CD14-positive monocyte (primary cell): ENCODE data around the gene RPS27A. TPM values are rescaled to one million over a fixed set of nuclear protein-coding genes. Genes with fewer than 3 reads are reported as not detected.

Experiments used
- DNase-seq, 3 donors: peaks; one replicate each; pipeline ENCODE4 v3.0.0-alpha.2; 2011 to 2022
- H2AFZ ChIP-seq: 2 replicates; pipeline ENCODE4 v1.6.0; 2012; ENCODE audit warnings: mild to moderate bottlenecking, low read depth, low read length, inconsistent platforms; ENCODE audit not compliant: insufficient read depth, poor library complexity, severe bottlenecking
- H3K27ac ChIP-seq, 2 donors: 1 replicate in 1 of 2; 2 replicates in 1 of 2; pipeline ENCODE4 v1.5.1; 2012 to 2013; ENCODE audit warnings: low read length in 2 of 2, control low read depth in 1 of 2, inconsistent platforms in 1 of 2, low read depth in 1 of 2, mild to moderate bottlenecking in 1 of 2
- H3K27me3 ChIP-seq, 2 donors: one replicate each; pipeline versions ENCODE4 v1.6.0 to v1.6.1; 2011 to 2013; ENCODE audit warnings: low read length in 2 of 2; ENCODE audit not compliant: control insufficient read depth in 2 of 2, insufficient read depth in 2 of 2
- H3K36me3 ChIP-seq, 2 donors: replicated peaks in 1 of 2; 1 replicate in 1 of 2; 2 replicates in 1 of 2; pipeline versions ENCODE4 v1.5.1 to v1.6.1; 2012 to 2013; ENCODE audit warnings: low read length in 2 of 2, control low read depth in 1 of 2, inconsistent platforms in 1 of 2, mild to moderate bottlenecking in 1 of 2; ENCODE audit not compliant: insufficient read depth in 2 of 2, control insufficient read depth in 1 of 2
- H3K4me1 ChIP-seq, 2 donors: 1 replicate in 1 of 2; 2 replicates in 1 of 2; pipeline versions ENCODE4 v1.5.1 to v1.6.1; 2012 to 2013; ENCODE audit warnings: low read length in 2 of 2, control low read depth in 1 of 2, inconsistent platforms in 1 of 2, mild to moderate bottlenecking in 1 of 2, moderate library complexity in 1 of 2; ENCODE audit not compliant: insufficient read depth in 2 of 2, control insufficient read depth in 1 of 2
- H3K4me2 ChIP-seq: replicated peaks from 2 replicates; pipeline ENCODE3; 2012; ENCODE audit warnings: low read length, moderate library complexity, mild to moderate bottlenecking; ENCODE audit not compliant: poor library complexity, severe bottlenecking; ENCODE audit errors: extremely low read depth
- H3K4me3 ChIP-seq, 3 experiments: fragments of 200-600 bp in 1 of 3; sonication (generic) in 1 of 3; replicated peaks in 1 of 3; 1 replicate in 2 of 3; 2 replicates in 1 of 3; pipeline ENCODE4 v1.5.1; 2011 to 2013; ENCODE audit warnings: low read length in 3 of 3, mild to moderate bottlenecking in 3 of 3, control low read depth in 2 of 3, low read depth in 2 of 3, inconsistent platforms in 1 of 3, moderate library complexity in 1 of 3
- H3K79me2 ChIP-seq: 2 replicates; pipeline ENCODE4 v1.6.0; 2012; ENCODE audit warnings: mild to moderate bottlenecking, control low read depth, inconsistent platforms, low read length, moderate library complexity; ENCODE audit not compliant: insufficient read depth
- H3K9ac ChIP-seq: 2 replicates; pipeline ENCODE4 v1.6.0; 2017; ENCODE audit warnings: low read length, mild to moderate bottlenecking; ENCODE audit not compliant: insufficient read depth, poor library complexity, severe bottlenecking
- H3K9me3 ChIP-seq, 2 donors: replicated peaks in 1 of 2; 1 replicate in 1 of 2; 2 replicates in 1 of 2; pipeline versions ENCODE4 v1.5.1 to v1.6.1; 2012 to 2013; ENCODE audit warnings: low read length in 2 of 2, control low read depth in 1 of 2; ENCODE audit not compliant: control insufficient read depth in 1 of 2, insufficient read depth in 1 of 2
- H4K20me1 ChIP-seq: 2 replicates; pipeline ENCODE4 v1.6.0; 2012; ENCODE audit warnings: mild to moderate bottlenecking, low read length, control low read depth, moderate library complexity; ENCODE audit not compliant: insufficient read depth
- H3K27ac Mint-ChIP-seq, 7 donors: one replicate each; pipeline ENCODE4 v1.8.0; 2020; ENCODE audit warnings: mild to moderate bottlenecking in 7 of 7, mixed read lengths in 7 of 7, moderate library complexity in 6 of 7, inconsistent platforms in 2 of 7
- H3K27me3 Mint-ChIP-seq, 3 donors: one replicate each; pipeline ENCODE4 v1.8.0; 2021 to 2022; ENCODE audit warnings: low read depth in 3 of 3, mild to moderate bottlenecking in 3 of 3, mixed read lengths in 3 of 3, moderate library complexity in 3 of 3, inconsistent platforms in 1 of 3
- H3K36me3 Mint-ChIP-seq, 2 donors: one replicate each; pipeline ENCODE4 v1.8.0; 2020; ENCODE audit warnings: mixed read lengths in 2 of 2, inconsistent platforms in 1 of 2, mild to moderate bottlenecking in 1 of 2
- H3K4me1 Mint-ChIP-seq: one replicate; pipeline ENCODE4 v1.8.0; 2020; ENCODE audit warnings: mild to moderate bottlenecking, mixed read lengths
- H3K4me3 Mint-ChIP-seq, 2 donors: one replicate each; pipeline ENCODE4 v1.8.0; 2020; ENCODE audit warnings: mild to moderate bottlenecking in 2 of 2, mixed read lengths in 2 of 2, moderate library complexity in 1 of 2
- H3K9me3 Mint-ChIP-seq, 7 donors: one replicate each; pipeline ENCODE4 v1.8.0; 2020 to 2022; ENCODE audit warnings: mixed read lengths in 7 of 7, mild to moderate bottlenecking in 6 of 7, moderate library complexity in 6 of 7, inconsistent platforms in 2 of 7
- CTCF ChIP-seq: fragments of 200-600 bp; IDR thresholded peaks from one replicate; pipeline ENCODE4 v1.8.0; 2022; ENCODE audit warnings: antibody characterized with exemption, mild to moderate bottlenecking
- WGBS: methylation state at CpG from one replicate; pipeline ENCODE4 v1.1.5; 2013; ENCODE audit warnings: missing lambda C conversion rate; ENCODE audit not compliant: insufficient coverage; 5-methylcytosine and 5-hydroxymethylcytosine counted together
- intact Hi-C, 2 donors: fragments of 100-400 bp; cut with micrococcal nuclease; formaldehyde crosslinking; loops; one replicate each; pipeline versions ENCODE4 v1.15.0 to v1.15.1; 2023
- polyA plus RNA-seq, 3 donors: library from polyadenylated mRNA; depleted of rRNA in 1 of 3; unstranded in 2 of 3; stranded (reverse) in 1 of 3; fragments of 300-500 nt in 2 of 3; fragments of >200 nt in 1 of 3; fragmentation: Illumina TruSeq in 2 of 3; gene quantifications; 1 replicate in 2 of 3; 2 replicates in 1 of 3; pipeline ENCODE4 v1.2.3, GENCODE V29; 2012 to 2021

The RPS27A gene
- polyA plus RNA-seq, 3 donors = 785 to 1,452 (median 967) TPM

GRCh38 chr2:55242617-55243016, 10.1 kb downstream of the RPS27A start:
- Mint-ChIP-seq H3K36me3 (peaks cover 48 to 83% of the 10 kb centered on the region in 2 donors), H3K4me1 (no peaks in the 10 kb centered on the region), H3K4me3 (no peak overlapping the region), H3K27ac (no peak overlapping the region), H3K27me3 (no peaks in the 10 kb centered on the region), H3K9me3 (no peaks in the 10 kb centered on the region)
- Histone ChIP-seq H3K36me3 (peaks cover 51 to 85% of the 10 kb centered on the region in 2 donors), H3K27ac (no peak overlapping the region), H3K4me2 (no peak overlapping the region), H3K4me1 (no peaks in the 10 kb centered on the region), H3K79me2 (no peaks in the 10 kb centered on the region), H3K9ac (no peak overlapping the region), H2AFZ (no peak overlapping the region), H4K20me1 (no peaks in the 10 kb centered on the region), H3K27me3 (no peaks in the 10 kb centered on the region), H3K4me3 (no peak overlapping the region), H3K9me3 (no peaks in the 10 kb centered on the region)
- DNase-seq = no peak
- no CpG with 5 or more reads among the region's 1 CpG for WGBS
- intact Hi-C loops = no loop called here
- TF ChIP-seq CTCF = no peak

GRCh38 chr2:55245411-55245810, 12.9 kb downstream of the RPS27A start:
- Mint-ChIP-seq H3K27ac (peak overlapping the region in 1 of 7 donors; percentile 69), H3K4me3 (no peak overlapping the region), H3K36me3 (peaks cover 52 to 84% of the 10 kb centered on the region in 2 donors), H3K4me1 (no peaks in the 10 kb centered on the region), H3K9me3 (no peaks in the 10 kb centered on the region), H3K27me3 (no peaks in the 10 kb centered on the region)
- no peak overlapping the region for H3K4me2 ChIP-seq
- H2AFZ ChIP-seq = no peak overlapping the region
- intact Hi-C loops = no loop called here
- no peak overlapping the region for H3K9ac ChIP-seq
- no peak overlapping the region for H3K4me3 ChIP-seq
- 100% methylated on average over 3 of the region's 5 CpGs for WGBS
- TF ChIP-seq CTCF = no peak
- H3K9me3 ChIP-seq = no peaks in the 10 kb centered on the region
- peaks cover 55 to 93% of the 10 kb centered on the region in 2 donors for H3K36me3 ChIP-seq
- no peaks in the 10 kb centered on the region for H3K79me2 ChIP-seq
- DNase-seq = no peak
- no peaks in the 10 kb centered on the region for H3K27me3 ChIP-seq
- no peak overlapping the region for H3K27ac ChIP-seq
- no peaks in the 10 kb centered on the region for H4K20me1 ChIP-seq
- no peaks in the 10 kb centered on the region for H3K4me1 ChIP-seq
